GM12864 (cell line): Measurements from ENCODE around the gene ERC2.

Source experiments
- DNase-seq: peaks from one replicate; pipeline ENCODE4 v3.0.0-alpha.2; 2011; ENCODE audit warnings: low read depth
- H3K4me3 ChIP-seq: 2 replicates; pipeline ENCODE4 v1.5.1; 2011; ENCODE audit warnings: mild to moderate bottlenecking, low read depth, low read length, control low read depth
- CTCF ChIP-seq: IDR thresholded peaks from 2 replicates; pipeline ENCODE4 v1.5.1; 2011; ENCODE audit warnings: low read depth, mild to moderate bottlenecking, moderate library complexity, low read length, control low read depth, inconsistent platforms; ENCODE audit errors: missing control alignments

The ERC2 gene

DNA sequence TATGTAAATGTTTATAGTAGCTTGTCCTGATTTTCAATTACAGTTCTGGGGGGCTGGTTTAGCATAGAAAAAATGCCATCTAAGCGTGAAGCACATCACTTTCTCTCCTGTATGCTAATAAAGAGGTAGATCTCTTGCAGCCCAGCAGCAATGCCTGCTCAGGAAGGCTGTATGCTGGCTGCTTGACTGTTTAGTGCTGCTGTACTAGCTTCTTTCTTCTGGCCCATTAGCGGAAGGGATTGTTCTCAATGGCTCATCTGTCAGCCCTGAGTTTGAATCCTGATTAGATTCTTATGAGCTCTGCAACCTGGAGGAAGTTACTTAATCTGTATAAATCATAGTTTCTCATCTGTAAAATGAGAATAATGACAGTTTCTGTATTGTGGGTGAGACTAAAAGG, 478.9 kb downstream of the ERC2 start:
- no peak for TF ChIP-seq CTCF
- no peak overlapping the region for H3K4me3 ChIP-seq
- no peak for DNase-seq

DNA sequence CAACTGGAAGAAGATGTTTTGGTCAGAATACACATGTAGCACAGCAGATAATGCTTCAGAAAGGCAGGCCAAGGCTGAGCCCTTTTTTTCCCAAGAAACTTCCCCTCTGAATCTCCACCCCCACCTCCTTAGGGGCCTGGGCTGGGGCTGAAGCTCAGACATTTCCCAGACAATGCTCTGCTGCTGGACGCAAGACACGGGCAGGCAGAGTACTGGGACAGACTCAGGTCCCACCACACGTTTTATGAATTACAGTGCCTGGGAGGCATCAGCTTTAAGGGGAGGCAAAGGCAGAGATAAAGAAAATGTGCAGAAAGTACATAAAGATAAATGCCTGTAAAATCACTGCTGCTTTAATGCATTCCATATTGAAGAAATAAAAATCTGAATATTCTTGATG, 479.4 kb downstream of the ERC2 start:
- DNase-seq: no peak
- no peak overlapping the region for H3K4me3 ChIP-seq
- TF ChIP-seq CTCF: no peak

- H3K4me3 ChIP-seq: no peak overlapping the region
- no peak for DNase-seq
- no peak for TF ChIP-seq CTCF
Measured at GRCh38 chr3:55984626-55985025, 483.6 kb downstream of the ERC2 start.

GRCh38 chr3:55978953-55979352, 489.3 kb downstream of the ERC2 start:
- no peak for TF ChIP-seq CTCF
- no peak for DNase-seq
- H3K4me3 ChIP-seq: no peak overlapping the region

GRCh38 chr3:55974421-55975165, 493.7 kb downstream of the ERC2 start:
- no peak for TF ChIP-seq CTCF
- H3K4me3 ChIP-seq: no peak overlapping the region
- no peak for DNase-seq

DNA sequence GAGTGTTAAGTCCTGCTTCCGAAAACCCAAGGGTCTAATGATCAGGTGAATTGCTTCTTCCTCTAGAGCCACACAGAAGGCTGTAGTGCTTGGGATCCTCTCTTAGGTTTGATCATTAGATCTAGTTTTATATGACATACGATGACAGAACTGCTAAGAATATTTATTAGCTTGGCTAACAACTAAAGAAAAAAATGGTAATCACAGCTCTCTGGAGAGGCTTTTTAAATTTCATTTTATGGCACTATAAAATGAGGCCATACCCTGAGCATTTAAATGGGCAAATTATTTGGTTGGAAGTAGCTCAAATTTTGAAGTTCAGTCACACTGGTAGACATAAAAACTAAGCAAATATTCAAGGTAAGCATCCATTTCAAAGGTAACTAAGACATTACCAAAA, 498.6 kb downstream of the ERC2 start:
- no peak for DNase-seq
- H3K4me3 ChIP-seq: no peak overlapping the region
- no peak for TF ChIP-seq CTCF

DNA sequence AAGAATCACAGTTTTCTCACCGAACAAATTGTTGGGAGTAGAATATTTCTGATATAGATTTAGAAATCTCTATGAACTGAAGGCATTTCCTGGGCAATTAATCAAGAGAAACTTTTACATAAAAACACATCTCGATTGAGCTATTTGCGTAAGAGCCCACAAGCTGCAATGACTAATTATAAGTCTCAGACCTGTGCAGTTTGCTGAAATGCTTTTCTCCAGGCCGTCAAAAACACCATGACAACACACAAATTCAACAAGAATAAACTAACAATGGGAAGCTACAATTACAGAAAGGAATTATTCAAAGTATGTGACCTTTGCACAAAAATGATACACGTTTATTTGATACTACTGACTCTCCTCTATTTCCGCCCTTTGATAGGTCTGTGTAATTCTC, 499.9 kb downstream of the ERC2 start:
- no peak for TF ChIP-seq CTCF
- no peak for DNase-seq
- no peak overlapping the region for H3K4me3 ChIP-seq
